HG03378 (cell line): ENCODE data around the gene TMEM147.

Source experiments
- ATAC-seq: cut with Tn5 transposase; IDR thresholded peaks from one replicate; pipeline ENCODE4 v1.9.1; 2021; ENCODE audit warnings: mild to moderate bottlenecking, moderate library complexity; ENCODE audit not compliant: unreplicated experiment

TMEM147 gene, protein sequence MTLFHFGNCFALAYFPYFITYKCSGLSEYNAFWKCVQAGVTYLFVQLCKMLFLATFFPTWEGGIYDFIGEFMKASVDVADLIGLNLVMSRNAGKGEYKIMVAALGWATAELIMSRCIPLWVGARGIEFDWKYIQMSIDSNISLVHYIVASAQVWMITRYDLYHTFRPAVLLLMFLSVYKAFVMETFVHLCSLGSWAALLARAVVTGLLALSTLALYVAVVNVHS

DNA sequence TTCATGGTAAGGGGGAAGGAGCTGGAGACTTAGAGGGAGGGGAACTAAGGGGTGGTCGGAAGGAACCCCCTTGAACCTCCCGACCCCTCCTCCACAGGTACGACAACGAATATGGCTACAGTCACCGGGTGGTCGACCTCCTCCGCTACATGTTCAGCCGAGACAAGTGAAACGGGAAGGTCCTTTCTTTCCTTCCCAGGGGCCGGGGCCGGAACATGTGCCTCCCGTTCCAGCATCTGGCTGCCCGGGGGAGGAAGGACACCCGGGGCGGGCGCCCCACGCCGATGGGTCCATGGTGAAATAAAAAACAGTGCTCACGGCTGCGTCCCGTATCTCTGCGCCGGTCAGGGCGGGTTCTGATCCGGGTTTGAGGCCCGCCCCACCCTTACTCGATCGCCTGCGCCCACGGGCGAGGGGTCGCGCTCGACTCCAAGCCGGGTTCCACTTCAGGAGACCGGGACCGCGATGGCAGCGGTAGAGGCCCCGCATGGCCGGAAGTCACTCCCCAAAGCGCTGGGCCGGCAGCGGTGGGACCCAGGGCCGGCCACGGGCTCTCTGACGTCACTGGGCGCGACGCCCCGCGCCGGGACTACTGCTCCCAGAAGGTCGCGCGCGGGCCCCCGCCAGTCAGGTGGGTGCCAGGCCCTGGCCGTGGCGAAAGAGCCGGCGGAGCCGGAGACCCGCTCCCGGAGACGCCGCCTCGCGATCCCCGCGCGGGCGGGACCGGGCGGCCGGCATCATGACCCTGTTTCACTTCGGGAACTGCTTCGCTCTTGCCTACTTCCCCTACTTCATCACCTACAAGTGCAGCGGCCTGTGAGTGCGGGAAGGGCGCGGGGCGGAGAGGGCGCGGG is at the start of gene TMEM147:
TMEM147 (plus strand) TSS at position 626 of the 854 bp plus-strand sequence; CDS start at position 740, 114 bp downstream.
- peak; percentile 41 for ATAC-seq

DNA sequence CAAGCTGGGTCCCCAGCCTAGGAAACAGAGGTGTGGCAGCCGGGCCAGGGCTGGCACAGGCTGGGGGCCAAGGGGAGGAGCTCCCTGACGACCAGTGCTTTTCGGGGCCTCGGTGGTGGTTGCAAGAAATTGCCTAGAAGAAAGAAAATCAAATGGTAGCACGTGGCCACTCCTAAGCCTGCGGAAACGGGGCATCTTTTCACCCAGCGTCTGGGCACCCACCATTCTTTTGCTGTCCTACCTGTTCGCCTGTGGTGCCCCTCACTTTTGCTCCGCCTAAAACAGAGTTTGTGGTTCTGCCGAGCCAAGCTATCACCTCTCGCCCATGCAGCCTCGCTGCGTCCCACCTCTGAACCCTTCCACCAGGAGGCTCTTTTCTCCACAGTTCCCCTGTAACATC is 48.0 kb upstream of the TMEM147 start:
- no peak for ATAC-seq

GRCh38 chr19:35498220-35498619 is 47.2 kb upstream of the TMEM147 start:
- no peak for ATAC-seq

DNA sequence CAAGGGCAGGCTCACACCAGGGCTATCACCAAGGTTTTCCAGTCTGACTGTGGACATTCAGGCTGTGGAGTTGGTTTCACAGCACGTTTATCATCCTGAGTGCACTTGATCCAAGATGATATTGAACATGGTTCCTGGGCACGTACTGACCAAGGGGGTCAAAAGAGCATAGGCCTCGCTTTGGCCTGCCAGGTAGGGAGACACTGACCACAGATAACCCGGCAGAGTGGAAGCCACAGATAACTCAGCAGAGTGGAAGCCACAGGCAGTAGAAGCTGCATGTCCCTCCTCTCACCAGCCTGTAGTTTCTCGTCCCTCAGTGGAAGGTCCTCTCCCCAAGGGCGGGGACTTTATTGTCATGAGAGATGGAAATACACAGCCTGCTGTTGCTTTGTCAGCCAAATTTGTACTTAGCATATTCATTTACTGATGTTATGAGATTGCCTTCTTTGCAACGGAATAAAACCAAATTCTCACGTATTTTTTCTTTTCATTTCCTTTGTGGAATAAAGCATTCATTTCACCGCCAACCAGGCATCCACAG is 46.4 kb upstream of the TMEM147 start:
- no peak for ATAC-seq

- ATAC-seq = no peak
Measured at GRCh38 chr19:35500611-35501010, 44.8 kb upstream of the TMEM147 start.

DNA sequence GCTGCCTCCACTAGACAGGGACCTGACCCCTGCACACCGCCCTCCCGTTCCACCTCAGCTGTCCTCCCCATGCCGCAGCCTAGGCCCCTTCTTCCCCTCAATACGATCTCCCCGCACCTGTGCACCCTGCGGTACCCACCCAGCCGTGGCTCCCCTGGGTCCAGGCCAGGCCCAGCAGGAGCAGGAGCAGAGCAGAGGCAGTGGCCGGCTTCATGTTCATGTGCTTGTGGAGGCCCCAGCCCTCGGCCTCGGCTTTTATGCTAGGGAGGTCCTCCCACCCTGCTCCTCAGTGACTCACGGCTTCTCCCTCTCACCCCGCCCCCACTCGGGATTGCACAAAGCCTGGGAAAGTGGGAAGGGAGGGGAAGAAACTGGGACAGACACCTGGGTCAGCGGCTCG is 43.7 kb upstream of the TMEM147 start:
- no peak for ATAC-seq

DNA sequence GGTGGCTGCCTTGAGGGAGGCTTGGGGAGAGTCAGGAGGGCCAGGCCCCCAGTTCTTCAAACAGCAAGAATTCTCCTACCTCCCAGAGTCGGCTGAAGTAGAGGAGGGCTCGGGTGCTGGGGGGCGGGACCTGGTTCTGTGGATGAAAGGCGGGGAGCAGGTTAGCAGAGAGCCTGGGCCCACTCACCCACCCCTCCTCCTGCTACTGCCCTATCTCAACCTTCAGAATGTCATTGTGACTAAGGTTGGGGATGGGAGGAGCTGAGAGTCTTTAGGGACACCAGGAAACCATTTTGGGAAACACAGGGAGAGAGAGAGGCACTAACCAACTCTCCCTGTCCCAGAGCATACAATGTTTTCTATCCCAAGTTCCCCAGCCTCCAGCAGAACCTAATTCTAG is 42.7 kb upstream of the TMEM147 start:
- ATAC-seq = no peak

- ATAC-seq = no peak
Measured at GRCh38 chr19:35506011-35506410, 39.4 kb upstream of the TMEM147 start.

DNA sequence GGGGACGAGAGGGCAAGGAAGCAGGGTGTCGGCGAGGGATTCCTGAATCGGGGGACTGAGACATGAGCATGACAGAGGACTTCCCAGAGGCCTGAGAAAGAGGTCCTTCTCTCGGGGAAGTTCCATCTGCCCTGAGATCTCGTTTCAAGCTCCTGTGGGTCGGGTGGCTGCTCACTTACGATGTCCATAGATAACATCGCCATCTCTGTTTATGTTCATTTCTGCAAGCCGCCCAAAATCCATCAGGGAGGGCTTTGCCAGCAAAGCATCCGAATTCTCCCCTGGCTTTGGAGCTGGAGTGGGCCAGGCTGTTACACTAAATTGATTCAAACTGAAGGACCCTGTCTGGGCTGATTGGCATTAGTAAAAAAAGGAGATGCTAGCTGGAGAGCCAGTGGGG is 37.9 kb upstream of the TMEM147 start:
- ATAC-seq = no peak

DNA sequence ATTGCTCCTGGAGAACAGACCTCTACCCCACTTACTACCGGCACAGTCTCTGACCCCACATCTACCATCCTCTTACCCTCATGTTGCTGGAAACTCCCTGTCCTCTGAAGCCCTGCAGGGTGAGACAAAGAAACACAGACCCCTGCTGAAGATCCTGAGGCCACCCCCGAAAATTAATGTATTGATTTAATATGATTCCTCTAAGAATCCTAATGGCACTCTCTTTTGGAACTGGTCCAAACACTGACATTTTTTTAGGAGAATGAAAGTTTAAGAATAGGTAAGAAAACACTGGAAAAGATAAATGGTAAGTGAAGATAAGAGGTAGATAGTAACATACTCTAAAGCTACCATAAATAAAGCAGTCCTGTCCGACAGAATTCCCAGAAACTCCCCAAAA is 37.3 kb upstream of the TMEM147 start:
- no peak for ATAC-seq

DNA sequence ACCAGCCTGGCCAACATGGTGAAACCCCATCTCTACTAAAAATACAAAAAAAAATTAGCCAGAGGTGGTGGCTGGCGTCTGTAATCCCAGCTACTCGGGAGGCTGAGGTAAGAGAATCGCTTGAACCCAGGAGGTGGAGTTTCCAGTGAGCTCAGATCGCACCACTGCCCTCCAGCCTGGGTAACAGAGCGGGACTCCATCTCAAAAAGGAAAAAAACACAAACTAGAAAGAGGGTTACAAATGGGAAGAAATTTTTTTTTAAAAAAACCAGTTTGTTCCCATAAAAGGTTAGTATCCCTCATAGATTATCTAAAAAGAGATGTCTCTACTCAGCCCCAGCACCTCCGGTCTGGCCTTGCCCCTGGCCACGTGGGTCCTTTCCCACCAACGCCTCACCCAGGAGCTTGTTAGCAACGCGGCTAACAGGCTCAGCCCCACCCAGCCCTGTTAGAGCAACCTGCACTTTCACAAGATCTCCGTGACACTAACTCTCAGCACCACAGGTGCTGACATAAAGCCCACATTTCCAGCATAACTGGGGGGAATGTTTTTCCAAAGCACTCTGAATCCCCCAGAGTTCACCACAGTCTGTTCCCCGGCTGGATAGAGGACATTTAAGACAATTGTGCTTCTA is 36.3 kb upstream of the TMEM147 start:
- no peak for ATAC-seq

- no peak for ATAC-seq
Measured at GRCh38 chr19:35509861-35510625, 35.4 kb upstream of the TMEM147 start.

DNA sequence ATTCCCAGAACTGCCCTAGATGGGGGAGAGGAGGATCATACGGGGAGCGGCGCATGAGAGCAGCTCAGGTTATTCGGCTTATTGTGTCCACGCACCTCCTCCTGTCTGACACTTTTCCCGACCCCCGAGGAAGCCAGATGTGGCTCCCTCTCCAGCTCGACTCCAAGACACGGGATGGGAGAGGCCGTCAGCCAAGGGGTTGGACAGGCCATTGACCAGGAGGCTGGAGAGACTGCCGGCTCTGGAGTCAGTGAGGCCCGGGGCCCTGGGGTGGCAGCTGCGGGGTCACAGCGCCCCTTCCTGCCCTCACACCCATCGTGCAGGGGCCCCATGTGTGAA is 34.8 kb upstream of the TMEM147 start:
- no peak for ATAC-seq

DNA sequence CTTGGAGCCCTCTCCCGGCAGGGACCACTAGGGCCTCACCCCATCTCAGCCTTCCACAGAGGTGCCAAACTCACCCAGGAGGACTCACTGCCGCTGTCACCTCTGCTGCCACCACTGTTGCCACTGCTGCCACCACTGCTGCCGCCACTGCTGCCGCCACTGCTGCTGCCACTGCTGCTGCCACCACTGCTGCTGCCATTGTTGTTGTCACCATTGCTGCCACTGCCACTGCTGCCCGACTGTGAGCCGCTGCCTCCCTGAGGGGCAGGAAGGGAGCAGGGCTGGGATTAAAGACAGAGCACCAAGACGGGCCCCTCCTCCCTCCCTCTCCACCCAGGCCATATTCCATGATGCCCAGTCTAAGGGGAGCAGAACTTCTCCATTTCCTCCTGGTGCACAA is 34.1 kb upstream of the TMEM147 start:
- ATAC-seq = no peak

GRCh38 chr19:35512831-35513627 is 32.4 kb upstream of the TMEM147 start:
- no peak for ATAC-seq

DNA sequence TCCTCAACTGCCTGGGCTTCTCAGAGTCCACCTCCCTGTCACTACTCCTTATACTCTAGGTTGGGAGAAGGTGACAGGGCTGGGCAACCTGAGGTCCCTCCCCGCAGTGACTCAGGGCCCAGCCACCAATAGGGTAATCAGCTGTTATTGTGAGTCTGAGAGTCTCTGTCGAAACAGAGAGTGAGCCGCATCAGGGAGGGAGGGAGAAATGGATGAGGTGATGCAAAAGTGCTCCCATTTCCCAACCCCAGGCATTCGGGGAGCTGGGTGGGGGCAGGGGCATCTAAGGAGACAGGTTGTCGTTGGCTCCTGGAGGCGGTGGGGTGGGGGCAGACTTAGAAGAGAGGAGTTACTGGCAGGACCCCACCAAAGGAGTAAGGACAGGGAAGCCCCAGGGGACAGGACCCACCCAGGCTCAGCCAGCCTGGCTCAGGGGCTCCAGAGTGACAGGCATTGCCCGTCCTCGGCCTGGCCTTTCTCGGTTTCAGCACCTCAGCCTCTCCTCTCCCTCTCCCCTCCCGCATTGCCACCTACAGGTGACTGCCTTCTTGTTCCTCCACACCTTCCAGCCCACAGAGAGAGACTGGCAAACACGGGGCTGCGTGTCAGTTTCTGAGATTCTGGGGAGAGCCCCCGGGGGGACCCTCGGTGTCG is 31.7 kb upstream of the TMEM147 start, which contains the start of gene DMKN:
DMKN (minus strand) TSS at position 22 of the 654 bp plus-strand sequence. CDS start 174 bp downstream, outside the sequence.
- ATAC-seq = no peak

DNA sequence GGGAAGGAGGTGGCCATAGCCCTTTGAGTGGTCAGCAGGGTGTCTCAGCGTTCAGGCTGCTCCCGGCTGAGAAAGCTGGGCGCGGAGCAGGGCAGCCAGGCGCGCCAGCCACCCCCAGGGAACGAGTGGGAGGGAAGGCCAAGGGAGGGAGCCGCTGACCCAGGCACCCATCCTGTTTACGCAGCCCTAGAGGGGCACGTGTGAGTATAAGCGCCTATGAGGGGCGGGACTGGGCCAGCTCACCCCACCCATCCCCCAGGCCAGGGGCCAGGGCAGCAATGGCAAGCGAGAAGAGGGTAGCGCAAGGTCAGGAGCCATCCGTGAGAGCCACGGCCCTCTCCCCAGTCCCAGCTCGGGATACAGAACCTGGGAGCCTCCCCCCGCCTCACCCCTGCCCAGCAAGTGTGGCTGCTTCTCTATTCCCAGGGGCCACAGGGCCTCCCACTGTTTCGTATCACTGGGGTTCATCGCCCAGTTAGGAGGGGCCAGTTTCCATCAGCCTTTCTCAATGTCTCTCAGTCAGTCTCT is 31.1 kb upstream of the TMEM147 start:
- ATAC-seq = no peak

DNA sequence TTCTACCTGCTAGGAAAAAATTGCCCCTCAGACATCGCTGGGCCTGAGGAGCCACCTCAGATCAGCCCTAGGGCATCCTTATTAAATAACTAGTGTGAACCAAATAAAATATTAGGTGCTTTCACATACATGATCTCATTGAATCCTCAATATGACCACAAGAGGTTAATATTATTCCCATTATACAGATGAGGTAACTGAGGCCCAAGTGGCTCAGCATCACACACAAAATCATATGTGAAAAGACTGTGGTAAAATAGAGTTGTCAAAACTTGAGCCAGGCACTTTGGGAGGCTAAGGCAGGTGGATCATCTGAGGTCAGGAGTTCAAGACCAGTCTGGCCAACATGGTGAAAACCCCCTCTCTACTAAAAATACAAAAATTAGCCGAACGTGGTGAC is 29.1 kb upstream of the TMEM147 start:
- ATAC-seq = no peak

DNA sequence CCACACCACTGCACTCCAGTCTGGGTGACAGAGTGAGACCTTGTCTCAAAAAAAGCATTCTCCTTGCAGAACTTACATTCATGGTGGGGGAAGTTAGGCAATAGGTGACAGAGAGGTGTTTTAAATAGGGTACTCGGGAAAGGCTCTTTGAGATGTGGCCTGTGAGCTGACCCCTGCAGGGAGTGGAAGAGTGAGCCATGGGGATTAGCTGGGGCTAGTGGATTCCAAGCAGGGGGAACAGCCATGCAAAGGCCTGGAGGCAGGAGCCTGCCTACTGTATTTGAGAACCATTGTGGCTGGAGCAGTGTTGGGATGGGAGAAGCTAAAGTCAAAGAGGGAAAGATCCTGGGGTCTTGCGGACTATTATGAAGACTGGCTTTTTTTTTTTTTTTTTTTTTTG is 28.1 kb upstream of the TMEM147 start:
- ATAC-seq = no peak
